ENCODE data around the gene TCEA2. TPM values are rescaled to one million over a fixed set of nuclear protein-coding genes. Genes with fewer than 3 reads are reported as not detected.

Gene TCEA2
- total and polyA plus RNA-seq, 2 of the 13 experiments (the other 11 are each of a cell fraction or from before 2014, with no cell fraction given) = 28.1 to 33.7 TPM

DNA sequence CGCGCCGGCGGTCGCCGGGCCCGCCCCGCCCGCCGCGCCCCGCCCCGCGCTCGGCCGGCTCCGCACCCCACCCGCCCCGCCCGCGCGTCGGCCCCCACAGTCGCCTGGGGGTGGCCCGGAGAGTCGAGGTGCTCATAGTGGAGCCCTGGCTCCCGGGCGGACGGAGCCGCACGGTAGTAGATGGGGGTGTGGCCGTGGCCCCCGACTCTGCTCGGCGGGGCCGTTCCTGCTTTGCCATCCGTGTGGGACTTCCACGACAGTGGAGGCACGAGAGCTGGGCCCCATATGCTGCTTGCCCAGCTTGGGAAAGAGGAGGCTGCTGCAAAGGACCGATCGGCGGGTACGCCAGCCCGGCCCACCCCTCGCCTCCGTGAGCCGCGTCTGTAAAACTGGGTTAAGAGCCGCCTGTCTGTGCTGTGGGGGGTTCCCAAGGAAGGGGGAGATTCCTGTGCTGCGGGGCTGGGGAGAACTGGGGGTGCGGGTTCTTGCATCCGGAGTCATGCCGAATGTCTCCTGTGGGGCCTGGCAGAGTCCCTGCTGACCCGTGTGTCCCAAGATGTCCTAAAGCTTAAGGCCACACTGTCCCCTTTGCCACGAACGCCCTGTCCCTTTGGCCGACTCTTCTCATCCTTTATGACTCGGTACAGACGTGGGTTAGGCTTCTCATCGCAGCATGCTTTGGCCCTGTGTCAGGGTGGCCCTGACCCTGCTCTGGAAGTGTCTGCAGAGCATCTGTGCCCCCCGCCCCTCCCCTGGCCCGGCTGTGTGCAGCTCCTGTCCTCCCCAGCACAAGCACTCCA is 17.2 kb downstream of the TCEA2 start, which contains the start of gene OPRL1 (continued):
- TF ChIP-seq PCBP2 (optimal IDR thresholded peaks at IDR 0.05; ENCODE audit: low read depth, low read length, poor library complexity, severe bottlenecking) = no peak
- TF ChIP-seq ZNF143 (CRISPR knock-in tag; IDR thresholded peaks at IDR 0.05) = no peak
- TF ChIP-seq, protein P1, sequence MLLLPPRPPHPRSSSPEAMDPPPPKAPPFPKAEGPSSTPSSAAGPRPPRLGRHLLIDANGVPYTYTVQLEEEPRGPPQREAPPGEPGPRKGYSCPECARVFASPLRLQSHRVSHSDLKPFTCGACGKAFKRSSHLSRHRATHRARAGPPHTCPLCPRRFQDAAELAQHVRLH (CRISPR knock-in tag; IDR thresholded peaks at IDR 0.05; ENCODE audit: borderline replicate concordance, low read depth) = 0 out of 2 replicates have a peak, but pooled peaks have one; percentile 29
- TF ChIP-seq, protein P2, sequence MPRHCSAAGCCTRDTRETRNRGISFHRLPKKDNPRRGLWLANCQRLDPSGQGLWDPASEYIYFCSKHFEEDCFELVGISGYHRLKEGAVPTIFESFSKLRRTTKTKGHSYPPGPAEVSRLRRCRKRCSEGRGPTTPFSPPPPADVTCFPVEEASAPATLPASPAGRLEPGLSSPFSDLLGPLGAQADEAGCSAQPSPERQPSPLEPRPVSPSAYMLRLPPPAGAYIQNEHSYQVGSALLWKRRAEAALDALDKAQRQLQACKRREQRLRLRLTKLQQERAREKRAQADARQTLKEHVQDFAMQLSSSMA (CRISPR knock-in tag; IDR thresholded peaks at IDR 0.05) = no peak
- TF ChIP-seq TARDBP (CRISPR knock-in tag; IDR thresholded peaks at IDR 0.05) = peak; percentile 50; the same call in 1 of the 2 replicates
- no peak for TF ChIP-seq HES4 (CRISPR knock-in tag; IDR thresholded peaks at IDR 0.05; ENCODE audit: borderline replicate concordance)
- no peak for TF ChIP-seq ZNF790 (CRISPR knock-in tag; IDR thresholded peaks at IDR 0.05; ENCODE audit: borderline replicate concordance)
- 0 out of 2 replicates have a peak, but pooled peaks have one; percentile 71 for TF ChIP-seq EED (CRISPR knock-in tag; IDR thresholded peaks at IDR 0.05)

DNA sequence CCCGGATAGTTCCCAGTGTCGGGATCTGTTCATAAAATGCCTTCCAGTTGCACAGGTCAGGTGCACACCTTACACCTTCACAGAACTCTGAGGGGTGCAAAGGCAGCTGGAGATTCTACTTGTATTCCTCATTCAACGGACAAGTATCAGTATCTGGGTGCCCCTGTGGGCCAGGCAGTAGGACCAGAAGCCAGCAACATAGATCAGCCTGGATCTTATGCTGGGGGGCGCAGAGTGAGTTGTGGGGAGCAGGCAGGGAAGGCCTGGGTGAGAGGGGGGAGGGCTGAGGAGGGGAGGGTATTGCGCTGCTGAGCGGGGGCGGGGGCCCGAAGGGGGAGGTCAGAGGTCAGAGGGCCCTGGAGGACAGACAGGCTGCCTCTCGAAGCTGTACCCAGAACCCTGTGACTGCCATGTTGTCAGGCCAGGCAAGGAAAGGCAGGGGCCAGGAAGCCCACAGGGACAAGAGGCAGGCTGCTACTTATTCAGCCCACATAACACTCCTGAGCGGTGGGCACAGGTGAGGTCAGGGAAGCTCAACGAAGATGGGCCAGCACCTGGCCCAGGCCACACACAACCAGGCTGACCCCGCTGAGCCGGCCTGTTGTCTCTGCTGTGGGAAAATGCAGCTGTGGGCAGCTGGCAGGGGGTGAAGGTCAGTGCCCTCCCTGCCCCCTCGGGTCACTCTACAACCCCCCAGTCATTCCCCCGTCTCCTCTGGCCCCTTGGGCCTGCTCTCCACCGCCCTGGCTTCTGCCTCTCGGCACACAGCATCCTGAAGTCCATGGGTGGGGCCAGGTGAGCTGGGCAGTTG is 18.0 kb downstream of the TCEA2 start:
- in situ Hi-C loops (cut with HindIII; ENCODE audit: extremely low pct_ligation_motif_present, low pct_unique_long_range_greater_than_20kb) (loop anchor here (5.0 kb wide), 1 partner anchor 36 kb away; no protein-coding TSS in a partner anchor), intact Hi-C loops (cut with micrococcal nuclease; ENCODE audit: unreplicated experiment) (loop anchor here (2.0 kb wide), 1 partner anchor 16 kb away; no protein-coding TSS in a partner anchor)
- ChIA-PET CTCF (ENCODE audit: low intra/inter-chr PET ratio, low total read pairs) (no interaction called here), POLR2A (interaction anchor here (0.7 to 4.9 kb wide), 7 partner anchors 9 to 543 kb away, joined by 3 to 25 read pairs (median 4); partner anchors contain the start of genes C20orf204, PCMTD2 and TCEA2)
- ATAC-seq (peak; percentile 12), FAIRE-seq (no peak), DNase-seq (ENCODE audit: low spot score) (no peak)
- Histone ChIP-seq H2AFZ (ENCODE audit: low read length) (no peak overlapping the region), H3K36me3 (replicated peaks in 1 of 2; ENCODE audit: control insufficient read depth in 1 of 2, insufficient read depth in 2 of 2, low read length in 2 of 2) (no peaks in the 10 kb centered on the region), H4K20me1 (ENCODE audit: insufficient read depth, low read length) (peaks cover 9% of the 10 kb centered on the region; the same call in 1 of the 2 replicates), H3K9me3 (ENCODE audit: low read length) (no peaks in the 10 kb centered on the region), H3K79me2 (ENCODE audit: insufficient read depth, low read length) (no peaks in the 10 kb centered on the region), H3K4me1 (ENCODE audit: insufficient read depth, low read length) (peaks cover 63% of the 10 kb centered on the region), H3K4me3 (replicated peaks in 1 of 3; ENCODE audit: insufficient read depth in 1 of 3, low read depth in 2 of 3, low read length in 3 of 3) (peak overlapping the region; percentile 62 to 89 (median 73)), H3K27ac (ENCODE audit: extremely low read length, insufficient read depth, low read length) (peak overlapping the region; percentile 8), H3K4me2 (ENCODE audit: low read depth, low read length) (peak overlapping the region; percentile 99), H3K27me3 (ENCODE audit: control insufficient read depth in 1 of 2, insufficient read depth in 2 of 2, low read length in 2 of 2) (peaks cover 14 to 30% of the 10 kb centered on the region in 2 experiments), H3K9ac (ENCODE audit: insufficient read depth, low read depth, low read length) (0 out of 2 replicates have a peak overlapping the region, but pooled peaks have one; percentile 24)
- BruUV-seq (replicated peaks) = no TSS peak
- WGBS (ENCODE audit: low lambda C conversion rate) = 18% methylated on average over 16 of the region's 17 CpGs
- TF ChIP-seq ZNF746 (CRISPR knock-in tag; IDR thresholded peaks at IDR 0.05) (no peak), DNMT3B (CRISPR knock-in tag; conservative IDR thresholded peaks at IDR 0.05) (no peak), TARDBP (CRISPR knock-in tag; IDR thresholded peaks at IDR 0.05) (0 out of 2 replicates have a peak, but pooled peaks have one; percentile 2), MAFF (IDR thresholded peaks at IDR 0.05; ENCODE audit: low read depth, low read length) (no peak), NFYB (CRISPR knock-in tag; IDR thresholded peaks at IDR 0.05) (no peak), ZKSCAN5 (CRISPR knock-in tag; IDR thresholded peaks at IDR 0.05) (no peak)
- TF ChIP-seq, protein P3, sequence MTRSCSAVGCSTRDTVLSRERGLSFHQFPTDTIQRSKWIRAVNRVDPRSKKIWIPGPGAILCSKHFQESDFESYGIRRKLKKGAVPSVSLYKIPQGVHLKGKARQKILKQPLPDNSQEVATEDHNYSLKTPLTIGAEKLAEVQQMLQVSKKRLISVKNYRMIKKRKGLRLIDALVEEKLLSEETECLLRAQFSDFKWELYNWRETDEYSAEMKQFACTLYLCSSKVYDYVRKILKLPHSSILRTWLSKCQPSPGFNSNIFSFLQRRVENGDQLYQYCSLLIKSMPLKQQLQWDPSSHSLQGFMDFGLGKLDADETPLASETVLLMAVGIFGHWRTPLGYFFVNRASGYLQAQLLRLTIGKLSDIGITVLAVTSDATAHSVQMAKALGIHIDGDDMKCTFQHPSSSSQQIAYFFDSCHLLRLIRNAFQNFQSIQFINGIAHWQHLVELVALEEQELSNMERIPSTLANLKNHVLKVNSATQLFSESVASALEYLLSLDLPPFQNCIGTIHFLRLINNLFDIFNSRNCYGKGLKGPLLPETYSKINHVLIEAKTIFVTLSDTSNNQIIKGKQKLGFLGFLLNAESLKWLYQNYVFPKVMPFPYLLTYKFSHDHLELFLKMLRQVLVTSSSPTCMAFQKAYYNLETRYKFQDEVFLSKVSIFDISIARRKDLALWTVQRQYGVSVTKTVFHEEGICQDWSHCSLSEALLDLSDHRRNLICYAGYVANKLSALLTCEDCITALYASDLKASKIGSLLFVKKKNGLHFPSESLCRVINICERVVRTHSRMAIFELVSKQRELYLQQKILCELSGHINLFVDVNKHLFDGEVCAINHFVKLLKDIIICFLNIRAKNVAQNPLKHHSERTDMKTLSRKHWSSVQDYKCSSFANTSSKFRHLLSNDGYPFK (CRISPR knock-in tag; IDR thresholded peaks at IDR 0.05; ENCODE audit: borderline replicate concordance) = peak; percentile 80; the same call in 1 of the 2 replicates
- TF ChIP-seq, protein P4, sequence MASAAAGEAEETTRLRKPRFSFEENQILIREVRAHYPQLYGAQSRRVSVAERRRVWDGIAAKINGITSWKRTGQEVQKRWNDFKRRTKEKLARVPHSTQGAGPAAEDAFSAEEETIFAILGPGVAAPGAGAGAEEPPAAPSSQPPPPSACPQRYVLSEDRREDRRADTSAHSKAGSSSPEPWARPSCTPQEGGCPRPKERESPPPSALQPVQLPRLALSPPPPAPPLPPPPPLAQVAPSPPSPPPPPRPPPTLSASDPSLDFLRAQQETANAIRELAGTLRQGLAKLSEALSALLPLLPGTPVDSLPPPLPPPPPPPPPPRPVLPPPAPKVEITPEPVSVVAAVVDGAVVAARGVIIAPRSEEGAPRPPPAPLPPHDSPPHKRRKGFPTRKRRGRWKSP (CRISPR knock-in tag; IDR thresholded peaks at IDR 0.05) = no peak
